HEK293T (cell line): Measurements from ENCODE around the gene RAD51B.

Source experiments
- ARNT ChIP-seq: fragments of 450-650 bp; IDR thresholded peaks from 2 replicates; pipeline ENCODE4 v1.6.1; 2017; ENCODE audit warnings: mild to moderate bottlenecking
- CTBP1 ChIP-seq: fragments of 450-650 bp; IDR thresholded peaks from 2 replicates; pipeline ENCODE4 v1.6.1; 2016; ENCODE audit warnings: borderline replicate concordance
- FOXA1 ChIP-seq: fragments of 450-650 bp; IDR thresholded peaks from 2 replicates; pipeline ENCODE4 v1.6.1; 2016; ENCODE audit warnings: mild to moderate bottlenecking
- FOXK2 ChIP-seq: fragments of 450-650 bp; IDR thresholded peaks from 2 replicates; pipeline ENCODE4 v1.6.1; 2016; ENCODE audit warnings: mild to moderate bottlenecking
- FOXM1 ChIP-seq: fragments of 450-650 bp; IDR thresholded peaks from 2 replicates; pipeline ENCODE4 v1.6.1; 2017; ENCODE audit warnings: mild to moderate bottlenecking, borderline replicate concordance

DNA sequence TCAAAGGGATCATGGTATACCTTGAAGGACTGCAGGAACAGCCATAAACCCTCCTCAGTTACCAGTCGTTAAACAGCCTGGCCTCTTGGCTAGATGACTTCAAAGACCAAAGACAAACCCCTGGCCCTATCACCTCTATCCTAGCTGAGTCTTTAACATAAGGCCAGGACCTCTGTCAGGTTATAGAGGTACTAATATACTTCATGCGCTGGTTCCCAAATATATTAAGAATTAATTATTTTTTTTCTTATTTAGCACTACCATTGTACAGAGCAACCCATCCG lies 459.8 kb downstream of the RAD51B start:
- TF ChIP-seq FOXM1 (no peak), FOXA1 (no peak), FOXK2 (no peak), ARNT (no peak), CTBP1 (no peak)
